ENCODE data around the gene ATXN3L.

ATXN3L gene

GRCh38 chrX:13366698-13367097 lies 46.8 kb upstream of the ATXN3L start:
- H3K9ac ChIP-seq (ENCODE audit: low read length): no peak overlapping the region
- H4K20me1 ChIP-seq (ENCODE audit: low read depth, low read length): no peaks in the 10 kb centered on the region
- H3K36me3 ChIP-seq (ENCODE audit: low read length): no peaks in the 10 kb centered on the region
- H3K4me3 ChIP-seq (ENCODE audit: insufficient read depth, low read length, poor library complexity, severe bottlenecking): no peak overlapping the region
- TF ChIP-seq EZH2phosphoT487 (conservative IDR thresholded peaks at IDR 0.05; ENCODE audit: low read length): no peak
- TF ChIP-seq CTCF (IDR thresholded peaks at IDR 0.05; ENCODE audit: insufficient read depth, low read length, poor library complexity, severe bottlenecking): no peak
- H3K4me2 ChIP-seq (ENCODE audit: low read depth, low read length, poor library complexity, severe bottlenecking): no peak overlapping the region
- no peaks in the 10 kb centered on the region for H3F3A ChIP-seq (ENCODE audit: insufficient read depth)
- no peaks in the 10 kb centered on the region for H3K9me2 ChIP-seq (replicated peaks; ENCODE audit: insufficient read depth, low read length)
- H2AFZ ChIP-seq (ENCODE audit: low read depth, low read length, severe bottlenecking): no peak overlapping the region
- H3K9me3 ChIP-seq (ENCODE audit: insufficient read depth, low read length): no peaks in the 10 kb centered on the region
- no peaks in the 10 kb centered on the region for H3K79me2 ChIP-seq (ENCODE audit: insufficient read depth, low read length)
- H3K27ac ChIP-seq (ENCODE audit: low read depth, low read length): no peak overlapping the region
- H3K27me3 ChIP-seq (ENCODE audit: low read length): no peaks in the 10 kb centered on the region

- Histone ChIP-seq H3K4me2 (ENCODE audit: low read depth, low read length, poor library complexity, severe bottlenecking) (no peak overlapping the region), H3K27ac (ENCODE audit: low read depth, low read length) (no peak overlapping the region), H3F3A (ENCODE audit: insufficient read depth) (no peaks in the 10 kb centered on the region)
Measured at GRCh38 chrX:13365161-13365560, 45.3 kb upstream of the ATXN3L start.

GRCh38 chrX:13364230-13364857 lies 44.5 kb upstream of the ATXN3L start:
- Histone ChIP-seq H3K4me2 (ENCODE audit: low read depth, low read length, poor library complexity, severe bottlenecking) (no peak overlapping the region), H3K9me2 (replicated peaks; ENCODE audit: insufficient read depth, low read length) (no peaks in the 10 kb centered on the region), H3K9me3 (ENCODE audit: insufficient read depth, low read length) (no peaks in the 10 kb centered on the region), H3K27me3 (ENCODE audit: low read length) (no peaks in the 10 kb centered on the region), H3F3A (ENCODE audit: insufficient read depth) (no peaks in the 10 kb centered on the region), H3K4me3 (ENCODE audit: insufficient read depth, low read length, poor library complexity, severe bottlenecking) (no peak overlapping the region), H3K36me3 (ENCODE audit: low read length) (no peaks in the 10 kb centered on the region), H3K79me2 (ENCODE audit: insufficient read depth, low read length) (no peaks in the 10 kb centered on the region), H4K20me1 (ENCODE audit: low read depth, low read length) (no peaks in the 10 kb centered on the region), H2AFZ (ENCODE audit: low read depth, low read length, severe bottlenecking) (no peak overlapping the region), H3K27ac (ENCODE audit: low read depth, low read length) (no peak overlapping the region), H3K9ac (ENCODE audit: low read length) (no peak overlapping the region)
- TF ChIP-seq CTCF (IDR thresholded peaks at IDR 0.05; ENCODE audit: insufficient read depth, low read length, poor library complexity, severe bottlenecking) (no peak), EZH2phosphoT487 (conservative IDR thresholded peaks at IDR 0.05; ENCODE audit: low read length) (no peak)

More at GRCh38 chrX:13365161-13365560, 45.3 kb upstream of the ATXN3L start:
- H3K4me3 ChIP-seq (ENCODE audit: insufficient read depth, low read length, poor library complexity, severe bottlenecking): no peak overlapping the region
- TF ChIP-seq EZH2phosphoT487 (conservative IDR thresholded peaks at IDR 0.05; ENCODE audit: low read length) (no peak), CTCF (IDR thresholded peaks at IDR 0.05; ENCODE audit: insufficient read depth, low read length, poor library complexity, severe bottlenecking) (no peak)
- no peaks in the 10 kb centered on the region for H3K27me3 ChIP-seq (ENCODE audit: low read length)
- H4K20me1 ChIP-seq (ENCODE audit: low read depth, low read length): no peaks in the 10 kb centered on the region
- H3K9ac ChIP-seq (ENCODE audit: low read length): no peak overlapping the region
- H3K36me3 ChIP-seq (ENCODE audit: low read length): no peaks in the 10 kb centered on the region
- H3K9me3 ChIP-seq (ENCODE audit: insufficient read depth, low read length): no peaks in the 10 kb centered on the region
- no peak overlapping the region for H2AFZ ChIP-seq (ENCODE audit: low read depth, low read length, severe bottlenecking)
- no peaks in the 10 kb centered on the region for H3K9me2 ChIP-seq (replicated peaks; ENCODE audit: insufficient read depth, low read length)
- no peaks in the 10 kb centered on the region for H3K79me2 ChIP-seq (ENCODE audit: insufficient read depth, low read length)

Measured in SU-DHL-6 (cell line).